PC-9 (cell line): Measurements from ENCODE around the gene CNTN5. TPM values are rescaled to one million over a fixed set of nuclear protein-coding genes. Genes with fewer than 3 reads are reported as not detected.
"Not testable (repeated sequence)": the region's sequence is repeated elsewhere in the genome, so short reads cannot be mapped to it uniquely, and the experiment has no call there.

ENCODE experiments used
- BruUV-seq: library from RNA; stranded (reverse); fragments of 400-500 nt; replicated peaks from 2 replicates; lab custom pipeline; 2021; lab: Mats Ljungman, UMichigan
- CTCF ChIA-PET: fragments of 300-600 bp; sonication (Branson Sonifier 250); formaldehyde crosslinking; loops from one replicate; lab custom pipeline; 2022; ENCODE audit warnings: antibody characterized with exemption; lab: Charles Lee
- POLR2A ChIA-PET: fragments of 300-600 bp; sonication (Branson Sonifier 250); formaldehyde crosslinking; loops from one replicate; lab custom pipeline; 2022; ENCODE audit warnings: antibody characterized with exemption; ENCODE audit not compliant: unreplicated experiment; lab: Charles Lee
- DNase-seq, 2 experiments: peaks; one replicate each; pipeline versions ENCODE4 v3.0.0 to v3.0.0-alpha.2; 2015 to 2022; ENCODE audit warnings: mixed read lengths in 1 of 2
- H2AFZ ChIP-seq: fragments of 200-600 bp; sonication (generic); 2 replicates; pipeline ENCODE4 v1.8.1; 2017; ENCODE audit warnings: antibody characterized with exemption
- H3F3A ChIP-seq: fragments of 200-600 bp; sonication (generic); 2 replicates; pipeline ENCODE4 v1.8.1; 2017; ENCODE audit warnings: antibody characterized with exemption, mild to moderate bottlenecking, low read depth; ENCODE audit not compliant: insufficient read depth
- H3K27ac ChIP-seq: fragments of 200-600 bp; sonication (generic); 2 replicates; pipeline ENCODE4 v1.6.1; 2016; ENCODE audit warnings: mixed run types
- H3K27me3 ChIP-seq: fragments of 200-600 bp; sonication (generic); 2 replicates; pipeline ENCODE4 v1.6.1; 2016; ENCODE audit warnings: low read depth, mixed run types; ENCODE audit not compliant: insufficient read depth
- H3K36me3 ChIP-seq: fragments of 200-600 bp; sonication (generic); 2 replicates; pipeline ENCODE4 v1.6.1; 2016; ENCODE audit warnings: low read depth, mixed run types
- H3K4me1 ChIP-seq: fragments of 200-600 bp; sonication (generic); replicated peaks from 2 replicates; pipeline ENCODE4 v1.6.1; 2016; ENCODE audit warnings: mixed run types; ENCODE audit not compliant: insufficient read depth
- H3K4me2 ChIP-seq: fragments of 200-600 bp; sonication (generic); 2 replicates; pipeline ENCODE4 v1.6.1; 2017; ENCODE audit warnings: mixed run types
- H3K4me3 ChIP-seq: fragments of 200-600 bp; sonication (generic); 2 replicates; pipeline ENCODE4 v1.6.1; 2016; ENCODE audit warnings: mixed run types
- H3K79me2 ChIP-seq: fragments of 200-600 bp; sonication (generic); 2 replicates; pipeline ENCODE4 v1.6.1; 2017; ENCODE audit warnings: low read depth, mixed run types
- H3K9me2 ChIP-seq: fragments of 200-600 bp; sonication (generic); 2 replicates; pipeline ENCODE4 v1.8.1; 2017; ENCODE audit warnings: mild to moderate bottlenecking; ENCODE audit not compliant: insufficient read depth
- H3K9me3 ChIP-seq: fragments of 200-600 bp; sonication (generic); 2 replicates; pipeline ENCODE4 v1.8.1; 2016; ENCODE audit warnings: low read depth; ENCODE audit not compliant: insufficient read depth
- H4K20me1 ChIP-seq: fragments of 200-600 bp; sonication (generic); 2 replicates; pipeline ENCODE4 v1.8.1; 2017; ENCODE audit not compliant: insufficient read depth
- EZH2 ChIP-seq: fragments of 200-600 bp; sonication (generic); IDR thresholded peaks from 2 replicates; pipeline ENCODE4 v1.8.0; 2017; ENCODE audit warnings: antibody characterized with exemption, low read depth
- intact Hi-C: fragments of 100-400 bp; cut with micrococcal nuclease; formaldehyde crosslinking; loops from one replicate; pipeline ENCODE4 v1.10.0; 2022; ENCODE audit not compliant: unreplicated experiment
- total RNA-seq: library from RNA; stranded (reverse); gene quantifications from 2 replicates; pipeline ENCODE4 v1.2.3, GENCODE V29; 2021
- TF ChIP-seq, protein P1 (sequence below): fragments of 200-600 bp; sonication (generic); conservative IDR thresholded peaks from 2 replicates; pipeline ENCODE4 v1.6.1; 2017; ENCODE audit warnings: mixed run types, antibody characterized with exemption, mild to moderate bottlenecking, moderate library complexity

Gene CNTN5
- total RNA-seq, 1 experiment from 2014 or later: not detected

DNA sequence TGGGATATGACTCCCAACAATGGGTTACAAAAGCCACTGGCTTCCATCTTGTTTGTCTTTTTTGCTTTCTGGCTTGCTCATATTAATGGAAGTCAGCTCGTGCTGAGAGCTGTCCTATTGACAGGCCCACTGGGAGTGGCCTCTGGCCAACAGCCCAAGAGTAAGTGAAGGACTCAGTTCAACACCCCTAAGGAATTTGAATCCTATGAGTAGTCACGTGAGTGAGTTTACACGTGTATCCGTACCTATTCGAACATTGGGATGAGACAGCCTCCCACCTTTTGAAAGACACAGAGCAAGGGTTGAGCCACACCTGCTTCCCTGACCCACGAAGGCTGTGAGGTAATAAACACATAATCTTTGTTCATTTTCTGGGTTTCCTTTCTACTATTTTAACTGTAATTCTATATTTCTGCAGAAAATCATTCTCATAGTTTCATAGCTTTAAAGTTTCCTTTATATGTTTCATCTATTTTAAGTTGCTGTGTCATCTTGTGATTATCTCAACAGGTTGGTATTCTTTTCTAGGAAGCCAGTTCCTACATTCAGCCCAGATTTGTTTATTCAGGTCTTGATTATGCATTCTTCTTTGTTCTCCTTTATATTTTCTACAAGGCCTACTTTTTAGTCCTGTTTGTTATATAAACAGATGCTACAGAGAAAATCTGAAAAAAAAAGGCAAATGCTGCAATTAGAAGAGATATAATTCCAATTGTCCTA is 802.3 kb downstream of the CNTN5 start:
- no peak for DNase-seq
- POLR2A ChIA-PET: no interaction called here
- TF ChIP-seq, protein P1, sequence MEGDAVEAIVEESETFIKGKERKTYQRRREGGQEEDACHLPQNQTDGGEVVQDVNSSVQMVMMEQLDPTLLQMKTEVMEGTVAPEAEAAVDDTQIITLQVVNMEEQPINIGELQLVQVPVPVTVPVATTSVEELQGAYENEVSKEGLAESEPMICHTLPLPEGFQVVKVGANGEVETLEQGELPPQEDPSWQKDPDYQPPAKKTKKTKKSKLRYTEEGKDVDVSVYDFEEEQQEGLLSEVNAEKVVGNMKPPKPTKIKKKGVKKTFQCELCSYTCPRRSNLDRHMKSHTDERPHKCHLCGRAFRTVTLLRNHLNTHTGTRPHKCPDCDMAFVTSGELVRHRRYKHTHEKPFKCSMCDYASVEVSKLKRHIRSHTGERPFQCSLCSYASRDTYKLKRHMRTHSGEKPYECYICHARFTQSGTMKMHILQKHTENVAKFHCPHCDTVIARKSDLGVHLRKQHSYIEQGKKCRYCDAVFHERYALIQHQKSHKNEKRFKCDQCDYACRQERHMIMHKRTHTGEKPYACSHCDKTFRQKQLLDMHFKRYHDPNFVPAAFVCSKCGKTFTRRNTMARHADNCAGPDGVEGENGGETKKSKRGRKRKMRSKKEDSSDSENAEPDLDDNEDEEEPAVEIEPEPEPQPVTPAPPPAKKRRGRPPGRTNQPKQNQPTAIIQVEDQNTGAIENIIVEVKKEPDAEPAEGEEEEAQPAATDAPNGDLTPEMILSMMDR: no peak
- no peak for TF ChIP-seq EZH2
- Histone ChIP-seq H3K79me2 (no peaks in the 10 kb centered on the region), H4K20me1 (no peaks in the 10 kb centered on the region), H2AFZ (peak overlapping the region; percentile 15; the same call in 1 of the 2 replicates), H3F3A (no peaks in the 10 kb centered on the region), H3K9me3 (no peaks in the 10 kb centered on the region), H3K27ac (no peak overlapping the region), H3K36me3 (no peaks in the 10 kb centered on the region), H3K4me3 (no peak overlapping the region), H3K4me2 (no peak overlapping the region), H3K27me3 (no peaks in the 10 kb centered on the region), H3K4me1 (no peaks in the 10 kb centered on the region), H3K9me2 (no peaks in the 10 kb centered on the region)
- BruUV-seq: no TSS peak
- intact Hi-C loops: no loop called here
- CTCF ChIA-PET: no interaction called here

DNA sequence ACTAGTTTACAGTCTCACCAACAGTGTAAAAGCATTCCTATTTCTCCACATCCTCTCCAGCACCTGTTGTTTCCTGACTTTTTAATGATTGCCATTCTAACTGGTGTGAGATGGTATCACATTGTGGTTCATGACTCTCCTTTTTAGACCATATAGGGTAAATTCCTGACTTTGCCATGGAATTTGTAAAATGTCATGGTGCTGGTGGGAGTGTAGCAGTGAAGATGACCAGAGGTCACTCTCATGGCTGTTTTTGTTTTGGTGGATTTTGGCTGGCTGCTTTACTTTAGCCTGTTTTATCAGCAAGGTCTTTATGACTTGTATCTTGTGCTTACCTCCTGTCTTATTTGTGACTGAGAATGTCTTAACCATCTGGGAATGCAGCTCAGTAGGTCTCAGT is 816.0 kb downstream of the CNTN5 start:
- H3K4me1 ChIP-seq, H3K9me3 ChIP-seq, H4K20me1 ChIP-seq, BruUV-seq, H3K9me2 ChIP-seq, H3K36me3 ChIP-seq, POLR2A ChIA-PET, H2AFZ ChIP-seq, H3K27me3 ChIP-seq, CTCF ChIA-PET, H3K27ac ChIP-seq, H3F3A ChIP-seq, H3K4me2 ChIP-seq, H3K4me3 ChIP-seq, H3K79me2 ChIP-seq, intact Hi-C loops, DNase-seq: not testable (repeated sequence)

DNA sequence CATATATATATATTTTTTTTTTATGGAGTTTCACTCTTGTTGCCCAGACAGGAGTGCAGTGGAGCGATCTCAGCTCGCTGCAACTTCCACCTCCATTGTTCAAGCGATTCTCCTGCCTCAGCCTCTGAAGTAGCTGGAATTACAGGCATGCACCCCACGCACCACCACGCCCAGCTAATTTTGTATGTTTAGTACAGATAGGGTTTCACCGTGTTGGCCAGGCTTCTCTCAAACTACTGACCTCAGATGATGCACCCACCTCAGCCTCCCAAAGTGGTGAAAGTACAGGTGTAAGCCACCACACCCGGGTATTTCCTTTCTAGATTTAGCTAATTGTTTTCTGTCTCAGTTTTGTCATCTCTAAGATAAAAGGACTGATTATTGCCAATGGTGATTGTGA is 821.1 kb downstream of the CNTN5 start:
- DNase-seq: no peak
- Histone ChIP-seq H3K9me3 (no peaks in the 10 kb centered on the region), H3K79me2 (no peaks in the 10 kb centered on the region), H3K4me1 (no peaks in the 10 kb centered on the region), H3K4me2 (no peak overlapping the region), H3K27me3 (no peaks in the 10 kb centered on the region), H3K27ac (no peak overlapping the region), H3K9me2 (no peaks in the 10 kb centered on the region), H2AFZ (no peak overlapping the region), H3K36me3 (no peaks in the 10 kb centered on the region), H3K4me3 (no peak overlapping the region), H4K20me1 (no peaks in the 10 kb centered on the region), H3F3A (no peaks in the 10 kb centered on the region)
- ChIA-PET CTCF (no interaction called here), POLR2A (no interaction called here)
- intact Hi-C loops: no loop called here
- no peak for TF ChIP-seq EZH2
- TF ChIP-seq, protein P1: no peak
- no TSS peak for BruUV-seq

DNA sequence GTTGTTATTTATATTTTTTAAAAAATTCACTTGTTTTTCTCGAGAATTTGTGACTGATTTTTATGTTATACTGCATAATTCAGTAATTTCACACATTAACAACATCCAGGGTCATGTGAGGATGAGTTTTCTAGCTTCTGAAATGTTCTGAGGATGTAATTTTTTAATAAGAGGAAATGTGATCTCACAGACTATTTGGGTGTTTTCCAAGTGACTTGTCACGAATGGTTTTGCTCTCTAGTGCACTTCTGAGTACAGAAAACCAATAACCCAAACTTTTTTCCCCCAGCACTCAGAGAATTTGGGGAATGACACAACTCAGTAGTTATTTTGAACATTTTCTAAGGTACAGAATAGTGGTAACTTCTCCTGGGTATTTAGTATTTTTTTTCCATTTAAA is 845.2 kb downstream of the CNTN5 start:
- ChIA-PET POLR2A (no interaction called here), CTCF (no interaction called here)
- H3K79me2 ChIP-seq: no peaks in the 10 kb centered on the region
- BruUV-seq: no TSS peak
- no peaks in the 10 kb centered on the region for H3F3A ChIP-seq
- no peak overlapping the region for H2AFZ ChIP-seq
- no peaks in the 10 kb centered on the region for H3K4me1 ChIP-seq
- no peak overlapping the region for H3K27ac ChIP-seq
- no peak overlapping the region for H3K4me3 ChIP-seq
- H3K36me3 ChIP-seq: no peaks in the 10 kb centered on the region
- H3K9me3 ChIP-seq: no peaks in the 10 kb centered on the region
- TF ChIP-seq, protein P1: no peak
- TF ChIP-seq EZH2: no peak
- no peak overlapping the region for H3K4me2 ChIP-seq
- no peaks in the 10 kb centered on the region for H4K20me1 ChIP-seq
- DNase-seq: no peak
- no peaks in the 10 kb centered on the region for H3K27me3 ChIP-seq
- intact Hi-C loops: no loop called here
- no peaks in the 10 kb centered on the region for H3K9me2 ChIP-seq
